GM12872 (cell line): ENCODE data around the gene PRM3.

Source experiments
- CTCF ChIP-seq: IDR thresholded peaks from 3 replicates; pipeline ENCODE4 v1.5.1; 2011; ENCODE audit warnings: low read depth, mild to moderate bottlenecking, low read length, moderate library complexity; ENCODE audit not compliant: insufficient read depth

Gene PRM3

GRCh38 chr16:11239644-11240632 lies 33.5 kb downstream of the PRM3 start:
- TF ChIP-seq CTCF, result no peak

DNA sequence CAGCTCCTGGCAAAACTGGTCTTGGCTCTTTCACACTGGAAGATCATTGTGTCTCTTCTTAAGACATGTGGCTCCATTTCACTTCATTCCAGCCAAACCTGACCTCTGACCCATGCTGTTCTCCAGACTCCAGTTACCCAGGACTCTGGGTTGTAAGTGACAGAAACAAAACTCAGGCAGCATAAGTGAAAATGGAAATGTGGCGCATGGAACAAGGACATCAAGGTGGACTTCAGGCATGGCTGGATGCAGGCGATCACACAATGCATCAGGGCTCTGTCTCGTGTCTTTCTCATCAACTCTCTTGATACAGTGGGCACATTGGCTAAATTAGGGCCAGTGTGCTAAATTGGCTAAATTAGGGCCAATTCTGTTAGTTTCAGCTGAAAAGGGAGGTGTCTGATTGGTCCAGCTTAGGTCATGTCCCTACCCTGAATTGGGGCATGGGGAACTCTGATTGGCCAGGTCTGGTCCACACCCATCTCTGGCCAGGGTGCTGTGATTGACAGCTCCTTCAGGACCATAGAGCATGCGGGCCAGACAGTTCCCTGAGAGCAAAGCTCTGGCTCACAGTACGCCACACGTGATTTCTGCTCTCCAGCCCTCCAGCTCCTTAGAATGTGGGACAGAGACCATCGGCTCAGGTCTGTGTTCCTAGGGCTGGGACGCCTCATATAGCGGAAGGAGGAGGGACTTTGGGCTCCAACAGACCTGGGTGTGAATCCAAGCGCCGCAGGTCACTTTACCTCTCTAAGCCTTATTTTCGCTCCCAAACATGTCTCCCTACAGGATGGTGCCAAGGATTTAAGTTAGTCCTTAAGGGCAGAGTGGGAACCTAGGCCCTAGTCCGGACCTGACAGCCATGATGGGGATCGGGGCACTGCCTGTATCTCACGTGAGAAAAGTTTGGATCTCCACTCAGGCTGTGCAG lies 34.9 kb downstream of the PRM3 start:
- no peak for TF ChIP-seq CTCF

DNA sequence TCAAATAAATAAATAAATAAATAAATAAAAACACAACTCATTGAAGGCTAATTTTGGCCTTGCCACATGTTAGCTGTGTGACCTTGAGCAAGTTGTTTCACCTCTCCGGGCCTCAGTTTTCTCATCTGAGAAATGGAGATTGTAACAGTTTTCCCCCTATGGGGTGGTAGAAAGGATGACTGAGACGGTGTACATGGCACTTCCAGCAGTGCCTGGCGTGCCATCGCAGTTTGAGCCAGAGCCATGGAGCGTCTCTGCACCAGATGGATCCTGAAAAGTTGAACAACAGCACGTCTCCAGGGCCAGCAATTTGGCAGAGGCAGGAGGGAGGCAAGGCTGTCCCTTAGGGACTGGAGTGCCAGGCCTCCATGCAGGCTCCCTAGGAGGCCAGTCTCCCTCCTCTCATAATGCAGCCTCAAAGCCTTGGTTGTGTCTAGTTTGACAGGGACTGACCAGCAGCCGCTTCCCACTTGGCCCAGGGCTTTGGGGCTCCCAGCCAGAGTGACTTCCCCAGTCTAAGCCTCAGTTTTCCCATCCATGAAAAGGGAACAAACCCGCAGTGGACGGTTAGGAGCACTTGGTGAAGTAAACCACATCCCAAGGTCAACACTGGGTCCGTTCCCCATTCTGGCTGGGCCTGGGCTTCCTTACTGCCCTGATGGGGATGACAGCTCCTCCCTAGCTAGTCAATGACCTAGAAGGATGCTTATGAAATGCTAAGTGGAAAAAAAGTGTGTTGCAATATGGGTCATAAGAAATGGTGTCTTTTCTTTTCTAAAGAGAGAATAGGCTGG lies 36.8 kb downstream of the PRM3 start:
- TF ChIP-seq CTCF, result no peak

DNA sequence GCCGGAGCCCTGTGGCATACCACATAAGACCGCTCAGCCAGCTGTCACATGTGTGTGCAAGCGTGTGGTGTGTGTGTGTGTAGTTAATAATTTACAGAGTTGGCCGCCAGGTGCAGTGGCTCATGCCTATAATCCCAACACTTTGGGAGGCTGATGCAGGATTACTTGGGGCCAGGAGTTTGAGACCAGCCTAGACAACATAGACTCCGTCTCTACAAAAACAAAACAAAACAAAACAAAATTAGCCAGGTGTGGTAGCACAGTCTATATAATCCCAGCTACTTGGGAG lies 37.8 kb downstream of the PRM3 start:
- no peak for TF ChIP-seq CTCF

DNA sequence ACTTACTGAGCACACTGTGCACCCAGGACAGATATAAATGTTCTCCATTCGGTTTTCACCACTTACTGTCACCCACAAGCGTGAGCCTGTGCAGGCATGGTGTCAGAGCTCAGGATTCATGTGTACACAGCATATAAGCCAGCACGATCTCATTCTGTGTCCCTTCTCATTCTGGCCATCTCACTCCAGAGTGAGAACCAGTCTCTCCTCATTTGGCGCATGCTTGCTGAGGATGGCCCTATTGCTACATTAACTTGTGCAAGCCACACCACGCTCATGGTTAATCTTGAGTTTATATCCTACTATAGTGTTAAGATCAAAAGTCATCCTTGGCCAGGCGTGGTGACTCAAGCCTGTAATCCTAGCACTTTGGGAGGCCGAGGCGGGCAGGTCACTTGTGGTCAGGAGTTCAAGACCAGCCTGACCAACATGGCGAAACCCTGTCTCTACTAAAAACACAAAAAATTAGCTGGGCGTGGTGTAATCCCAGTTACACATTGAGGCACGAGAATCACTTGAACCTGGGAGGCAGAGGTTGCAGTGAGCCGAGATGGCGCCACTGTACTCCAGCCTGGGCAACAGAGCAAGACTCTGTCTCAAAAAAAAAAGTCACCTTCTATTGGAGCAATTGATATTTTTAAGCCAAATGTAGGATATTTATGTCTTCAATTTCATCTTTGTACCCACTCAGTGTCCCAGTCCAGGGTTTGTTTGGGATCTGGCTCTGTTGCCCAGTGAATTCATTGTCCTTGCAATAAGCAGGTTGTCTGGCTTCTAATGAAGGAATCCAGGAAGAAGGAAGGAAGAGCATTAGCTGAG lies 38.3 kb downstream of the PRM3 start:
- TF ChIP-seq CTCF, result no peak

DNA sequence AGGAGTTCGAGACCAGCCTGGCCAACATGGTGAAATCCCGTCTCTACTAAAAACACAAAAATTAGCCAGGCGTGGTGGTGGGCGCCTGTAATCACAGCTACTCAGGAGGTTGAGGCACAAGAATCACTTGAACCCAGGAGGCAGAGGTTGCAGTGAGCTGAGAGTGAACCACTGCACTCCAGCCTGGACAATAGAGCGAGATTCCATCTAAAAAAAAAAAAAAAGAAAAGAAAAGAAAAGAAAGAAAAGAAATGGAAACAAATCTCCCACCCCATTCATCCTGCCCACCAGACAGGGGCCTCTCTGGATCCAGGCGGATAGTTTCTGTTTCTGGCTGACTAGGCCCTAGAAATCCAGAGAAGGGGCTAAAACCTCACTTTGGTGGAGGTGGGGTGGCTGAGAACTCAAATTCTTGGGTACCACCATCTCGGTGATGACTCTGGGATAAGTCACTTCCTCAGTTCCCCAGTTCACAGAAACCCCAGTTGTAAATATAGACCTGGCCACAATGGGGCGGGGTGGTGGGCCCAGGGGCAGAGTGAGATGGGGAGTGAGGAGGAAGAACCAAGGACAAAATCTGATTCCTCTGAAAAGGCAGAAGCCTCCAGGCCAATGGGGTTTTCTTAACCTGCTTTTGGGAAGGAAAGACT lies 39.6 kb downstream of the PRM3 start:
- TF ChIP-seq CTCF, result no peak
